GM21825 (cell line): ENCODE measurements around the gene CYB5B.
A peak's percentile ranks its signal among the peaks of the same experiment; 100 is the strongest.
"Not testable (repeated sequence)": the region's sequence is repeated elsewhere in the genome, so short reads cannot be mapped to it uniquely, and the experiment has no call there.

ENCODE experiments used
- ATAC-seq: cut with Tn5 transposase; IDR thresholded peaks from one replicate; pipeline ENCODE4 v1.9.1; 2021; ENCODE audit warnings: mild to moderate bottlenecking, moderate library complexity; ENCODE audit not compliant: unreplicated experiment

Gene CYB5B

DNA sequence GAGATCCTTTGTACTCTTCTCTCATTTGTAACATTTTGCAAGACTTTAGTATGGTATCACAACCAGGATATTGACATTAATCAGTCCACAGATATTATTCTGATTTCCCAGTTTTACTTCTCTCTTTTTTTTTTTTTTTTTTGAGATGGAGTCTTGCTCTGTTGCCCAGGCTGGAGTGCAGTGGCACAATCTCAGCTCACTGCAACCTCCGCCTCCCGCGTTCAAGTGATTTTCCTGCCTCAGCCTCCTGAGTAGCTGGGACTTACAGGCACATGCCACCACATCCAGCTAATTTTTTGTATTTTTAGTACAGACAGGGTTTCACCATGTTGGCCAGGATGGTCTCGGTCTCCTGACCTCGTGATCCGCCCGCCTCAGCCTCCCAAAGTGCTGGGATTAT lies 16.6 kb downstream of the CYB5B start:
- ATAC-seq, result not testable (repeated sequence)

DNA sequence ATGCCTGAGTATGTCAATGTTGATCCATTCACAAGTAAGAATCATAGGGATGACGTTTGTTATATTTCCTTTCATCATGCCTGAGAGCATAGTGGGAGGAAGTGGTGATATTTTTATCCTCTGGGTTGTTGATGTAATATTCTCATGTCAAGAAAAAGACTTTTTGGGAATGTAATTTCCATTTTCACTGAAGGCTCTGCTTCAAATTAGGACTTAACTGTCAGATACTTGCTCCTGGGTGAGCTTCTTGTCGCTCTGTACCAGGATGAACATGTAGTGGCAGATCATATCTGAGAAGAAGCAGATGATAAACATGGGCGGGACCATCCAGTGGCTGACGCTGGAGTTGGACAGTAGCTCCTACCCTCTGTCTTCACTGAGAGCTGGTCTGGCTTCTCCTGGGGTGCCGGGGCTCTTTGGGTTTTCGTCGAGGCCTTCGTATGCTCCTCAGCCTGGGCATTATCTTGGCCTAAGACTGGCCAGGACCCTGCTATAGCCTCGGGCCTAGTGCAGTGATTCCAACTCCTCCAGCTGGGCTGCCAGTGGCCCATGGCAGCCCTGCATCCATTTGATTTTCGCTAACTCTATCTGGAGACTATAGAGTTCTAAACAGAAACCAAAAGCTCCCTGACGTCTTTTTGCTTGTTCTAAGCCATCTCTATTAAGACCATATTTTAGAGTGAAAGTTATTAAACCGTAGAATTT lies 19.7 kb downstream of the CYB5B start:
- no peak for ATAC-seq

- ATAC-seq, result no peak
These were observed 20.6 kb downstream of the CYB5B start for GRCh38 chr16:69444873-69445517.

GRCh38 chr16:69448470-69449193 lies 24.2 kb downstream of the CYB5B start:
- ATAC-seq, result no peak

GRCh38 chr16:69451166-69451565 lies 26.7 kb downstream of the CYB5B start:
- no peak for ATAC-seq

- ATAC-seq, result no peak
These were observed 29.5 kb downstream of the CYB5B start for GRCh38 chr16:69453936-69454335.

- ATAC-seq, result no peak
These were observed 39.5 kb downstream of the CYB5B start for GRCh38 chr16:69463876-69464275.

DNA sequence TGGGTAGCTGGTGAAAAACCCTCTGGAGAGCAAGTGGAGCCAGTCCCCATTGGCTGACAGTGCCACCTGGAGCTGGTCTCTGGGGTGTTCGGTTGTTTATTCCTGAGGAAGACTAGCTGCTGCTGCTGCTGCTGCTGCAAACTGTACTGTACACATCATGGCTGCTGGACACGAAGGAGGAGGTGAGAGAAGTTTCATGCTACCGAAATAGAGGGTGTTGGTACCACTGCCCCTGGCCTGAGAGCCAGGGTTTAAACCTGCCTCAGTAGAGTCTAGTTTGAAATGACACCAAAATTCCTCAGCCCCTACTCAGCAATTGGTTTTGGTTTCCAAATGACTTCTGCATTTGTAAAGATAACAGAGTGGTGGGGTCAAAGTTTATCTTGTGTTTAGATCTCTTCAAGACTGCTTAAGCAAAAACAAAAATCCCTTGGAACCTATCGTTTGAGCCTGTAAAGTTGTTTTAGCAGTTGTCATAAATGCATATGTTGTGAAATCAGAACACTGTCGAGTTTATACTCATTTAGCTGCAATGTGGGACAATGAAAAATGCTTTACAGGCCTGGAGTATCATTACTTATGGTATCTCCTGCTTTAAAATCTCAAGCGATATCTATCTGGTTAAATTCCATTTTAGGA lies 40.8 kb downstream of the CYB5B start:
- peak; percentile 34 for ATAC-seq

GRCh38 chr16:69465881-69466280 lies 41.5 kb downstream of the CYB5B start:
- no peak for ATAC-seq

DNA sequence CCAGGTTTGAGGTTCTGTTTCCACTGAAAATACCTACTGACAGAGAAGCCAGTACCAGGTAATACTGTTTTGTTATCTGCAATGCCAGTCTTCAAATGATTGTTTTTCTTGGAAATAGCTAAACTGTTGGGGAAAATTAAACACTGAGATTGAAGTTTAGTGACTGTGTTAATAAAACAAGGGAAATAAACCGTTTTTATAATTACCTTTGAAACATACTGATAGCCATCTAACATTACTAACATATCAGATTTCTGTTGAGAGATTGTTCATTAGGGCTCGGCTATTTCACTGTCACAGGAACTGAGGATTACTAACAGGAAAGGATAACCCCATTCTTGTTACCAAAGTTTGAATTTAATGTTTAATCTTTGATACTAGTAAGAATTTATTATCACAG lies 42.1 kb downstream of the CYB5B start:
- ATAC-seq, result no peak

DNA sequence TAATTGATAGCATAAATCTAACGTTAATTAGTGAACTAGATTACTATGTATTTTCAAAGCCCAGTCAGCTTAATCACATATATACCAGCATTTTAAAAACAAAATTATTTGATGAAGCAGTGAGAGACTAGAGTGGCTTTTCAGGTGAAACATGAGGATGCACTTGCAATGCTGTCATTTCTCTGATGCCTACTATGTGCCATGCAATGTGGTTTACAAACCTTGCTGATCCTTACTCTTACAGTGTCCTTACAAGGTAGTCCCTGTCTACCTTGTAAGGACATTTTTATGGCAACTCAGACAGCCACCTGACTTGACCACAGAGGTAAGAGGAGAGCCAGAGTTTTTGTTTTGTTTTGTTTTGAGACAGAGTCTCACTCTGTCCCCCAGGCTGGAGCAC lies 42.7 kb downstream of the CYB5B start:
- no peak for ATAC-seq

GRCh38 chr16:69467531-69468204 lies 43.2 kb downstream of the CYB5B start:
- no peak for ATAC-seq

DNA sequence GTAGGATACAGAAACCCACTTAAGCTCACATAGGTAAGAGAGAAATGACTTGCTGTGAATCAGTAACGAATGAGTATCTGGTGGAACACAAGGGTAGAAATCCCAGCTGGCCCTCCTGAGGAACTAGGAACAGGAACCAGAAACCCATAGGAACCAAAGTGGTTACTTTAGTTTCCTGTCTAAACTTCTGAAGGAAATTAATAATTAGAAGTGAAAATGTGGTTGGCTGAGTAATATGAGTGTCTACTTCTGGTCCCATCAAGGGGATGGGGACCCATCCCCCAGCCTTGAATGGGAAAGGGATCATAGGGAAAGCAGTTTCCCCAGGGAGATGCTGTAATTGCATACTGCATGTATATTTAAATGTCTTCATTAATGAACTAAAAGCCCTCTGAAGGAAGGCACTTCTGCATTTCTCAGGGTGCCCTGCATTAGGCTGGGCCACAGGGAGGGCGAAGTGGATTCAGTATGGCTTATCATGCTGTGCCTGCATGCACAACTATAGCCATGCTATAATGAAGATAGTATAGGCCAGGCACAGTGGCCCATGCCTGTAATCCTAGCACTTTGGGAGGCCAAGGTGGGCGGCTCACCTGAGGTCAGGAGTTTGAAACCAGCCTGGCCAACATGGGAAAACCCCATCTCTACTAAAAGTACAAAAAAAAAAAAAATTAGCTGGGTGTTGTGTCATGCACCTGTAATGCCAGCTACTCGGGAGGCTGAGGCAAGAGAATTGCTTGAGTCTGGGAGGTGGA lies 45.6 kb downstream of the CYB5B start:
- peak; percentile 69 for ATAC-seq

- ATAC-seq, result no peak
These were observed 46.7 kb downstream of the CYB5B start for GRCh38 chr16:69471121-69471520.

GRCh38 chr16:69474408-69474807 lies 50.0 kb downstream of the CYB5B start:
- no peak for ATAC-seq

GRCh38 chr16:69476920-69477443 lies 52.6 kb downstream of the CYB5B start:
- no peak for ATAC-seq

DNA sequence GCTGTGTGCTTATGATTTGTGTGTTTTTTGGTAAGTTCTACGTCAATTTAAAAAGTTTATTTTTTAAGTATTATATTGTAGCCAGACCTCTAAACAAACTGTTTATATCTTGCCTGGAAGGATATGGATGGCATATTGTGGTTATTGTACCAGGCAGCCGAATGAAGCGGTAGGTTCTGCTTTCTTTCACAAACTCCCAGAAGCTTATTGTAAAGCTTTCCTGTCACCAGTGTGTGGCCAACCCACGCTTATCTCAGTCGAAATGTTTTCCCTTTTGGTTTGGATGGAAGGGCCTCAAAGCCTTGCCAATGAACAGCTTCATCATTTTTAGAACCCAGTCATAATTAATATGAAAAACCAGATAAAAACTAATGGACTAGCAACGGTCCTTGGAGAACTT lies 53.1 kb downstream of the CYB5B start:
- no peak for ATAC-seq

- no peak for ATAC-seq
These were observed 54.3 kb downstream of the CYB5B start for GRCh38 chr16:69478685-69479084.

- ATAC-seq, result no peak
These were observed 55.4 kb downstream of the CYB5B start for GRCh38 chr16:69479775-69480174.

DNA sequence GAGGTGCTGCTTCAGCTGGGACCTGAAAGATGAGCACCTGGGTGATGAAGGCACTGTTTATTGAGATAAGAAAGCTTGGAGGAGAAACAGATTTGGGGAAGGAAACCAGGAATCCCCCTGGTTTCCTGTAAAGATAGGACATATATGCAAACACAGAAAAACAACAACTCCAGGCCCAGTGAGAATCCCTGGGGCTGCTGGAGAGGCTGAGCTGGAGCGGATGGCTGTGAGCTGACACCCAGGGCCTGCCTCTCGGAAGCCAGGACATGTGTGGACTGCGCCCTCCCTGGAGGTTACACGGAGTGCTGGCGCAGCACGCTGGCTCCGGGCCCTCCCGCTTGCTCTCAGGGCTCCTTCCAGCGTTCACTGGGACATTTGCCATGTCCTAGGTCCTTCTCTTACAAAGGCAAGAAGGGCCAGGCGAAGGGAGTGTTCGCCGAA lies 57.5 kb downstream of the CYB5B start:
- no peak for ATAC-seq
